Prostate gland (tissue), 2 donors: ENCODE measurements around the gene ATRAID. TPM values are rescaled to one million over a fixed set of nuclear protein-coding genes. Genes with fewer than 3 reads are reported as not detected.

Experiments used
- DNase-seq: peaks from one replicate; pipeline ENCODE4 v3.0.0-alpha.2; 2019; ENCODE audit warnings: low spot score
- H3K27ac ChIP-seq, 2 donors: fragments of 200-600 bp; sonication (generic); 2 replicates each; pipeline ENCODE4 v1.5.1; 2017 to 2019
- H3K27me3 ChIP-seq: fragments of 200-600 bp; sonication (generic); replicated peaks from 2 replicates; pipeline ENCODE4 v1.5.1; 2019; ENCODE audit not compliant: insufficient read depth
- H3K36me3 ChIP-seq, 2 donors: fragments of 200-600 bp; sonication (generic); 1 replicate in 1 of 2; 2 replicates in 1 of 2; pipeline versions ENCODE4 v1.5.1 to v1.8.1; 2017 to 2019
- H3K4me1 ChIP-seq: fragments of 200-600 bp; sonication (generic); replicated peaks from 2 replicates; pipeline ENCODE4 v1.5.1; 2019
- H3K4me3 ChIP-seq, 2 donors: fragments of 200-600 bp; sonication (generic); 2 replicates each; pipeline ENCODE4 v1.5.1; 2017 to 2019
- H3K9me3 ChIP-seq: fragments of 200-600 bp; sonication (generic); 2 replicates; pipeline ENCODE4 v1.5.1; 2017
- POLR2A ChIP-seq: fragments of 450-650 bp; IDR thresholded peaks from one replicate; pipeline ENCODE4 v1.6.1; 2016; ENCODE audit warnings: antibody characterized with exemption, mild to moderate bottlenecking
- POLR2AphosphoS5 ChIP-seq: sonication (generic); formaldehyde crosslinking; IDR thresholded peaks from one replicate; pipeline ENCODE4 v1.6.1; 2017; ENCODE audit warnings: antibody characterized with exemption
- WGBS: methylation state at CpG from one replicate; pipeline ENCODE4 v1.1.5; 2018; 5-methylcytosine and 5-hydroxymethylcytosine counted together
- intact Hi-C: fragments of 100-400 bp; cut with DNase I; formaldehyde crosslinking; loops from one replicate; pipeline ENCODE4 v1.14.2; 2022
- total RNA-seq, 2 donors: library from RNA; depleted of rRNA; stranded (reverse); fragments of >200 nt; gene quantifications; one replicate each; pipeline ENCODE4 v1.1.0, GENCODE V29; 2016
- TF ChIP-seq, protein P1 (sequence below), 4 experiments: fragments of 200-600 bp in 2 of 4; fragments of 450-650 bp in 2 of 4; sonication (generic) in 2 of 4; IDR thresholded peaks; 1 replicate in 3 of 4; 2 replicates in 1 of 4; pipeline ENCODE4 v1.5.1; 2016 to 2019; ENCODE audit warnings: antibody characterized with exemption in 4 of 4, mild to moderate bottlenecking in 2 of 4, moderate library complexity in 2 of 4

ATRAID gene
- total RNA-seq, 2 donors from 2014 or later, result 217 to 222 TPM

DNA sequence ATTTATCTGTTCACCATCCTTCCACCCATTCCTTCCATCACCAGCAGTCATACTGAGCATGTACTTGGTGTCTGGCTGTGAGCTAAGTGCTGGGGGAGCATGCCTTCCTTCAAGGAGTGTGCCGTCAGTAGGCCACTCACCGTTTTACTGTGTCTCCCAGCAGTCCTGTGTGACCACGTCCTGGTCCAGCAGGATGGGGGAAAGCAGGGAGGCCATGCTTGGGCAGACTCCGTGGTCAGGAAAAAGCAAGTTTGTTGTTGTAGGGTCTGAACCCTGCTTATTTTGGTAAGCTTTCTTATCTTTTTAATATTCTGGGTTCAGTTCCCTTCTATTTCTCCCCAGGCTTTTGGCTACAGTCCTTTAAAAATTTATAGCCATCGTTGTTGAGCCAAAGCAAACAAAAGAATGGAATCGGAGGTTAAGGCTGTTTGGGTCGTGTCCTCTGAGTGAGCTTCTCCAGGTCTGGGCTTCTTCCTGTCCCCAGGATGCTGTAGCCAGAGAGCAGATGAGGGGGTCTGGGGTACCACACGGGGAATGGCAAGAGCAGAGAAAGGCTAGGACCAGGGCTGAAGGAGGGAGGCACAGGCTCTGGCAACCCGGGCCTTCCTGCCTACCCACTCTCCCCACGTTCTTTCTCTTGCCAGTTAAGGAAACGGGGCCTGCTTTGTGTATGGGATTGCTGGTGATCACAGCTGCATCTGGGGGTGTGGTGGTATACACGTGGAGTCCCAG is 37.5 kb downstream of the ATRAID start:
- peak; percentile 12 for TF ChIP-seq POLR2AphosphoS5
- TF ChIP-seq, protein P1, sequence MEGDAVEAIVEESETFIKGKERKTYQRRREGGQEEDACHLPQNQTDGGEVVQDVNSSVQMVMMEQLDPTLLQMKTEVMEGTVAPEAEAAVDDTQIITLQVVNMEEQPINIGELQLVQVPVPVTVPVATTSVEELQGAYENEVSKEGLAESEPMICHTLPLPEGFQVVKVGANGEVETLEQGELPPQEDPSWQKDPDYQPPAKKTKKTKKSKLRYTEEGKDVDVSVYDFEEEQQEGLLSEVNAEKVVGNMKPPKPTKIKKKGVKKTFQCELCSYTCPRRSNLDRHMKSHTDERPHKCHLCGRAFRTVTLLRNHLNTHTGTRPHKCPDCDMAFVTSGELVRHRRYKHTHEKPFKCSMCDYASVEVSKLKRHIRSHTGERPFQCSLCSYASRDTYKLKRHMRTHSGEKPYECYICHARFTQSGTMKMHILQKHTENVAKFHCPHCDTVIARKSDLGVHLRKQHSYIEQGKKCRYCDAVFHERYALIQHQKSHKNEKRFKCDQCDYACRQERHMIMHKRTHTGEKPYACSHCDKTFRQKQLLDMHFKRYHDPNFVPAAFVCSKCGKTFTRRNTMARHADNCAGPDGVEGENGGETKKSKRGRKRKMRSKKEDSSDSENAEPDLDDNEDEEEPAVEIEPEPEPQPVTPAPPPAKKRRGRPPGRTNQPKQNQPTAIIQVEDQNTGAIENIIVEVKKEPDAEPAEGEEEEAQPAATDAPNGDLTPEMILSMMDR (IDR thresholded peaks at IDR 0.05), result no peak
- Histone ChIP-seq H3K36me3 (no peaks in the 10 kb centered on the region), H3K27me3 (no peaks in the 10 kb centered on the region), H3K9me3 (no peaks in the 10 kb centered on the region), H3K4me1 (peaks cover 11% of the 10 kb centered on the region), H3K4me3 (no peak overlapping the region), H3K27ac (peak overlapping the region in 1 of 2 donors; percentile 21)
- WGBS, result 20% methylated on average over 12 of the region's 12 CpGs
- intact Hi-C loops, result no loop called here
- peak; percentile 15 for DNase-seq

DNA sequence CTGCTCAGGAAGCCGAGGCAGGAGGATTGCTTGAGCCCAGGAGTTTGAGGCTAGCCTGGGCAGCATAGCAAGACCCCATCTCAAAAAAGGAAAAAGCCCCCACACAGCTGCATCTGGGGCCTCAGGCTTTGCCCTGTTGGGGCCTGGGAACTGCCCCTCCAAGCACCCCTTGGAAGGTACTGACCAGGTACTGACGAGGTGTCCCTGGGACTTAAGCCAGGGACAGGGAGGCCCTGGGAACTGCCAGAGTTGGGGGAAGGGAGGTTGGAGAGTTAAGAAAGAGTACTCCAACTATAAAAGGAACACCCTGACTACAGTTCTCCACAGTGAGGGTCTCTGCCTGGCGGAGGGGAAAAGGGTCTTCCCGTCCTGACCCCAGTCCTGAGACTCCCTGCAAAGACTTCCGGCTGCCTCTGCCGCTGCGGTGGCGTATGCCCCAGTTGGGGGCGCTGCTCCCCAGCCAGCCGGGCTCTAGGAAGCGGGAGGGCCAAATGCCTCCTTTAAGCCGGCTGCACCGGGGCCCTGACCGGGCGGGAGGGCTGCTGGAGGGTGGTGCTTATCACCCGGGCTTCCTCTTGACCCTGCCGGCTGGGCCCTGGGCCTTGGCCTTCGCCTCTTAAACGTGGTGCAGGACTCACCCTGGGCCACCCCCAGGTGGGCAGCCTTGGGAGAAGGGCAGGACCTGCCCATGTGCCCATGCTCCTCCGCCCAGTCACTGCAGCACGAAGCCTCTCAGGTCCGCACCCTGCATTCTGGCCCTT is 38.2 kb downstream of the ATRAID start:
- H3K9me3 ChIP-seq, result no peaks in the 10 kb centered on the region
- intact Hi-C loops, result no loop called here
- no peaks in the 10 kb centered on the region for H3K36me3 ChIP-seq
- DNase-seq, result peak; percentile 27
- H3K4me3 ChIP-seq, result no peak overlapping the region
- no peaks in the 10 kb centered on the region for H3K27me3 ChIP-seq
- TF ChIP-seq POLR2AphosphoS5 (peak; percentile 14), POLR2A (no peak)
- TF ChIP-seq, protein P1 (IDR thresholded peaks at IDR 0.05), result peak in 3 of 4 experiments; percentile 19 to 46 (median 33)
- H3K4me1 ChIP-seq, result peaks cover 11% of the 10 kb centered on the region
- 47% methylated on average over 22 of the region's 22 CpGs for WGBS
- peak overlapping the region in 1 of 2 donors; percentile 21 for H3K27ac ChIP-seq

DNA sequence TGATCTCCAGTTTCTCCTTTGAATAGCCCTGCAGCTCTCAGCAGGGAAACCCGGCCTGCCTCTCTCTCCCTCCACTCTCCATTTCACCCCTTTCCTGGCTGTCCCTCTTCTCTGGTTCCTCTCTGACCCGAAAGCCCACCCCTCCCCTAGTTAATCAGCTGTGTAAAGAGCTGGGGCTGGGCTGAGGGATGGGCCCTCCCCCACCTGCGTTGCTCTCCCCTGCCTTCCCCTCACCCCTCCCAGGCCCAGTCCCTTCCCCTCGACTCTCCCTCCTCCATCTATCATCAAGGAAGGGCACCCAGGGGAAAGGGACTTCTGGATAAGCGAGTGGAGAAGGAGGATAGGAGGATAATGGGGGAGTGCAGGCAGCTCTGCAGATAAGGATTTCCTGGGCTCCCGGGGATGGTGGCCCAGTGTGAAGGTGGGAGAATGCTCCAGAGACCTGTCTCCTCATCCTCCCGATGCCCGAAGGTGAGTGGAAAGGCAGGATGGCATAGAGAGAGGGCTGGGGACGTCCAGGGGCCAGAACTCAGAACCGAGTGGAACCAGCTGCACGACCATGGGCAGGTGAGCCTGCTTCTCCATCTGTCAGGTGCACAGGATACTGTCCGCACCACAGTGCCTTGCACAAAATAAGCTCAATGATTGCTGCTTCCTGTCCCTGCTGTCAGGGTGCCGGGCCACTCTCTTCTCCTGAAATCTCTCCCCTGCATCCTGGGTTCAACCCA is 39.0 kb downstream of the ATRAID start:
- Histone ChIP-seq H3K4me1 (peaks cover 11% of the 10 kb centered on the region), H3K9me3 (no peaks in the 10 kb centered on the region), H3K4me3 (no peak overlapping the region), H3K36me3 (no peaks in the 10 kb centered on the region), H3K27ac (no peak overlapping the region), H3K27me3 (no peaks in the 10 kb centered on the region)
- DNase-seq, result no peak
- intact Hi-C loops, result no loop called here
- TF ChIP-seq POLR2AphosphoS5 (no peak), POLR2A (no peak)
- TF ChIP-seq, protein P1 (IDR thresholded peaks at IDR 0.05), result no peak
- 72% methylated on average over 13 of the region's 13 CpGs for WGBS

DNA sequence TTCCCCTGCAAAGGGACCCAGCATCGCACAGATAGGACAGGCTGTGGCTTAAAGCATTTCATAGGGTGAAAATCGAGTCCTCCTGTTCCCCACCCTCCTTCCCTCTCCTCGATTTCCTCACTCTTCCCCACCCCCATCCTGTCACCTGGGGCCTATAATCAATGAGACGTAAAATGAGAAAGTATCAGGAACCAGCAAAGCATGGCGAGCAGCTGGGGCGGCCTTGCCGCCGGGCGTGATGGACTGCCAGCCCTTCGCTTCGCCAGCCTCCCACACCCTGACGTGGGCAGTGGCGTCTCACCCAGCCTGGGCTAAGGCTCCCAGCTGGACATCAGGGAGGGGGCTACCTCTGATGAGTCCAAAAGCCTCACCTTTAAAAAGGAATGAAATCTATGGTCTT is 39.9 kb downstream of the ATRAID start:
- TF ChIP-seq, protein P1 (IDR thresholded peaks at IDR 0.05), result no peak
- TF ChIP-seq POLR2AphosphoS5 (no peak), POLR2A (no peak)

More for the DNA sequence above, 39.9 kb downstream of the ATRAID start:
- intact Hi-C loops, result no loop called here
- Histone ChIP-seq H3K36me3 (no peaks in the 10 kb centered on the region), H3K4me3 (no peak overlapping the region), H3K27me3 (no peaks in the 10 kb centered on the region), H3K27ac (no peak overlapping the region), H3K4me1 (peaks cover 11% of the 10 kb centered on the region), H3K9me3 (no peaks in the 10 kb centered on the region)
- no peak for DNase-seq
- WGBS, result 79% methylated on average over 13 of the region's 13 CpGs
